ENCODE results near the gene HAL.

The HAL gene

DNA sequence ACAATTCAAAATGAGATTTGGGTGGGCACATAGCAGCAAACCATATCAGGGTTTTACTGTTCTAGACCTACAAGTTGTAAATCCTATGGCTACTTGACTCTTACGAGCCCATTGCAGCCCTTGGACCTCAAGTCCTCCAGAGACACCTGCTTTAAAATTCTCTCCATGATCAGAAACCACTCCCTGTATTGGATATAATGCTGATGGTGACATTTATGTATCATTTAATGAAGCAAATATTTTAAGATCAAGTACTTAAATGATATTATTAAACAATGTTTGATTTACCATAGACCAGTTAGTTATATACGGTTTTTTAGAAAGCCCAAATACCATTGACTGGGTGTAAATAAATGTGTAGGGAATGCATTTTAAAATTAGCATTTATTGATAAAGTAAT is 28.8 kb downstream of the HAL start:
- no peaks in the 10 kb centered on the region for H3K9me3 ChIP-seq (ENCODE audit: control insufficient read depth, insufficient read depth, low read depth, low read length)
- H3K27ac ChIP-seq (ENCODE audit: extremely low read depth, low read depth, low read length), result no peak overlapping the region
- no peaks in the 10 kb centered on the region for H3K4me1 ChIP-seq (ENCODE audit: control insufficient read depth, insufficient read depth, low read length)
- ChIA-PET CTCF (interaction anchor here (2.9 kb wide), 1 partner anchor 48 kb away, joined by 17 read pairs; no protein-coding TSS in a partner anchor), POLR2A (no interaction called here)
- no peaks in the 10 kb centered on the region for H3K36me3 ChIP-seq (ENCODE audit: control insufficient read depth in 2 of 2, insufficient read depth in 1 of 2, low read length in 2 of 2)
- no peak overlapping the region for H3K4me3 ChIP-seq (ENCODE audit: low read depth, low read length)
- no peak for TF ChIP-seq ZNF623 (tag by site-specific recombination; IDR thresholded peaks at IDR 0.05)
- no peak for TF ChIP-seq HOXD13 (CRISPR knock-in tag; IDR thresholded peaks at IDR 0.05; ENCODE audit: borderline replicate concordance)
- TF ChIP-seq ZNF404 (tag by site-specific recombination; IDR thresholded peaks at IDR 0.05), result no peak
- TF ChIP-seq ZSCAN16 (tag by site-specific recombination; IDR thresholded peaks at IDR 0.05), result no peak
- TF ChIP-seq, protein P1, sequence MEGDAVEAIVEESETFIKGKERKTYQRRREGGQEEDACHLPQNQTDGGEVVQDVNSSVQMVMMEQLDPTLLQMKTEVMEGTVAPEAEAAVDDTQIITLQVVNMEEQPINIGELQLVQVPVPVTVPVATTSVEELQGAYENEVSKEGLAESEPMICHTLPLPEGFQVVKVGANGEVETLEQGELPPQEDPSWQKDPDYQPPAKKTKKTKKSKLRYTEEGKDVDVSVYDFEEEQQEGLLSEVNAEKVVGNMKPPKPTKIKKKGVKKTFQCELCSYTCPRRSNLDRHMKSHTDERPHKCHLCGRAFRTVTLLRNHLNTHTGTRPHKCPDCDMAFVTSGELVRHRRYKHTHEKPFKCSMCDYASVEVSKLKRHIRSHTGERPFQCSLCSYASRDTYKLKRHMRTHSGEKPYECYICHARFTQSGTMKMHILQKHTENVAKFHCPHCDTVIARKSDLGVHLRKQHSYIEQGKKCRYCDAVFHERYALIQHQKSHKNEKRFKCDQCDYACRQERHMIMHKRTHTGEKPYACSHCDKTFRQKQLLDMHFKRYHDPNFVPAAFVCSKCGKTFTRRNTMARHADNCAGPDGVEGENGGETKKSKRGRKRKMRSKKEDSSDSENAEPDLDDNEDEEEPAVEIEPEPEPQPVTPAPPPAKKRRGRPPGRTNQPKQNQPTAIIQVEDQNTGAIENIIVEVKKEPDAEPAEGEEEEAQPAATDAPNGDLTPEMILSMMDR (tag by site-specific recombination; IDR thresholded peaks at IDR 0.05), result no peak
- no peak for TF ChIP-seq ZBTB8A (tag by site-specific recombination; IDR thresholded peaks at IDR 0.05)
- TF ChIP-seq ZNF654 (tag by site-specific recombination; IDR thresholded peaks at IDR 0.05; ENCODE audit: low read depth), result no peak
- TF ChIP-seq ZFP41 (tag by site-specific recombination; IDR thresholded peaks at IDR 0.05; ENCODE audit: borderline replicate concordance), result no peak
- TF ChIP-seq ZNF394 (tag by site-specific recombination; IDR thresholded peaks at IDR 0.05; ENCODE audit: borderline replicate concordance), result no peak
- no peak for TF ChIP-seq ZNF202 (tag by site-specific recombination; IDR thresholded peaks at IDR 0.05; ENCODE audit: borderline replicate concordance)
- no peak for TF ChIP-seq ZNF544 (tag by site-specific recombination; IDR thresholded peaks at IDR 0.05)
- TF ChIP-seq PRDM1 (tag by site-specific recombination; IDR thresholded peaks at IDR 0.05), result no peak
- no peak for TF ChIP-seq PRDM4 (tag by site-specific recombination; IDR thresholded peaks at IDR 0.05)
- TF ChIP-seq ZNF214 (tag by site-specific recombination; IDR thresholded peaks at IDR 0.05; ENCODE audit: borderline replicate concordance), result no peak
- no peak for TF ChIP-seq REST (tag by site-specific recombination; IDR thresholded peaks at IDR 0.05)
- TF ChIP-seq ZNF510 (tag by site-specific recombination; IDR thresholded peaks at IDR 0.05; ENCODE audit: insufficient replicate concordance), result no peak
- no peak for TF ChIP-seq ZNF610 (tag by site-specific recombination; IDR thresholded peaks at IDR 0.05; ENCODE audit: borderline replicate concordance)
- TF ChIP-seq ZBTB21 (tag by site-specific recombination; IDR thresholded peaks at IDR 0.05), result no peak
- no peak for TF ChIP-seq ZFHX2 (tag by site-specific recombination; conservative IDR thresholded peaks at IDR 0.05)
